HG03571 (cell line): ENCODE measurements around the gene PLA2R1.
"Not testable (repeated sequence)": the region's sequence is repeated elsewhere in the genome, so short reads cannot be mapped to it uniquely, and the experiment has no call there.

Experiments used
- ATAC-seq: cut with Tn5 transposase; IDR thresholded peaks from one replicate; pipeline ENCODE4 v1.9.1; 2021; ENCODE audit not compliant: unreplicated experiment

The PLA2R1 gene

GRCh38 chr2:159984034-159984433, 78.4 kb downstream of the PLA2R1 start:
- ATAC-seq: no peak

- no peak for ATAC-seq
These were observed 79.3 kb downstream of the PLA2R1 start for GRCh38 chr2:159982842-159983785.

GRCh38 chr2:159982270-159982669, 80.1 kb downstream of the PLA2R1 start:
- ATAC-seq: no peak

- ATAC-seq: no peak
These were observed 85.8 kb downstream of the PLA2R1 start for GRCh38 chr2:159976527-159977160.

- ATAC-seq: no peak
These were observed 89.1 kb downstream of the PLA2R1 start for GRCh38 chr2:159973325-159973724.

- no peak for ATAC-seq
These were observed 90.9 kb downstream of the PLA2R1 start for GRCh38 chr2:159971365-159972152.

- not testable (repeated sequence) for ATAC-seq
These were observed 91.9 kb downstream of the PLA2R1 start for GRCh38 chr2:159970548-159970947.

- no peak for ATAC-seq
These were observed 94.0 kb downstream of the PLA2R1 start for GRCh38 chr2:159968279-159968900.

- peak; percentile 76 for ATAC-seq
These were observed 98.7 kb downstream of the PLA2R1 start for GRCh38 chr2:159963700-159964099.

- not testable (repeated sequence) for ATAC-seq
These were observed 99.9 kb downstream of the PLA2R1 start for GRCh38 chr2:159962513-159962912.

- no peak for ATAC-seq
These were observed 101.0 kb downstream of the PLA2R1 start for GRCh38 chr2:159961451-159961850.

GRCh38 chr2:159961037-159961436, 101.4 kb downstream of the PLA2R1 start:
- no peak for ATAC-seq

- ATAC-seq: peak; percentile 50
These were observed 102.0 kb downstream of the PLA2R1 start for GRCh38 chr2:159960414-159960813.

GRCh38 chr2:159959136-159959535, 103.3 kb downstream of the PLA2R1 start:
- no peak for ATAC-seq

GRCh38 chr2:159953136-159953823, 109.1 kb downstream of the PLA2R1 start:
- ATAC-seq: no peak

GRCh38 chr2:159946326-159946999, 116.0 kb downstream of the PLA2R1 start:
- ATAC-seq: no peak

GRCh38 chr2:159944874-159945273, 117.5 kb downstream of the PLA2R1 start:
- ATAC-seq: no peak

- ATAC-seq: no peak
These were observed 120.3 kb downstream of the PLA2R1 start for GRCh38 chr2:159942146-159942545.

GRCh38 chr2:159941729-159942128, 120.7 kb downstream of the PLA2R1 start:
- no peak for ATAC-seq

GRCh38 chr2:159939946-159940345, 122.5 kb downstream of the PLA2R1 start:
- ATAC-seq: peak; percentile 62
